ENCODE results near the gene WDR91. TPM values are rescaled to one million over a fixed set of nuclear protein-coding genes. Genes with fewer than 3 reads are reported as not detected.

Gene WDR91
- total and polyA plus RNA-seq, 2 donors (not counting 3 experiments of a cell fraction or from before 2014, with no cell fraction given): 6.7 to 7.0 TPM

DNA sequence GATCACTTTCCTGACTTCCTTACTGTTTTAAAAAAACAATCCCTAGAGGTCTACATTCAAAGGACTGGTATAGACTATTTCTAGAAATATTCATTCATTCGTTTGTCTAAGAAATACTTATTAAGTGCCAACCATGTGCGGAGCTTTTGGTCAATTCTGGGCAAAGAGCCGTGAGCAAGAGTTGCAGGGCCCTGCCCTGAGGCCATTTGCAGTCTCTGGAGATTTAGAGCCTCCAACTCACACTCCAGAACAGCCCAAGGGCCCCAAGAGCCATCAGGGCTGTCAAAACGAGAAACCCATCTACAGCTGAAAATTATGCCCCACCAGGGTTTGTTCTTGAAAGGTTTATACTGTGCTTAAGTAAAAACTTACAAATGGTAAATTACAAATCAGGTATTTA lies 16.2 kb downstream of the WDR91 start:
- no peaks in the 10 kb centered on the region for H3K9me3 ChIP-seq (replicated peaks; ENCODE audit: control insufficient read depth, insufficient read depth, low read length)
- peaks cover 2 to 4% of the 10 kb centered on the region in 2 experiments for H3K36me3 ChIP-seq (ENCODE audit: control insufficient read depth in 2 of 2, extremely low read depth in 1 of 2, insufficient read depth in 2 of 2, low read length in 2 of 2)
- no peak overlapping the region for H3K9ac ChIP-seq (replicated peaks; ENCODE audit: extremely low read depth, insufficient read depth, low read length)
- H3K4me1 ChIP-seq (ENCODE audit: control insufficient read depth, extremely low read depth, insufficient read depth, low read length): no peaks in the 10 kb centered on the region
- ChIA-PET POLR2A (no interaction called here), CTCF (no interaction called here)
- intact Hi-C loops (cut with micrococcal nuclease) (no loop called here), dilution Hi-C loops (cut with MboI; ENCODE audit: extremely low pct_ligation_motif_present, low sequenced_read_pairs) (no loop called here)
- TF ChIP-seq, protein P1, sequence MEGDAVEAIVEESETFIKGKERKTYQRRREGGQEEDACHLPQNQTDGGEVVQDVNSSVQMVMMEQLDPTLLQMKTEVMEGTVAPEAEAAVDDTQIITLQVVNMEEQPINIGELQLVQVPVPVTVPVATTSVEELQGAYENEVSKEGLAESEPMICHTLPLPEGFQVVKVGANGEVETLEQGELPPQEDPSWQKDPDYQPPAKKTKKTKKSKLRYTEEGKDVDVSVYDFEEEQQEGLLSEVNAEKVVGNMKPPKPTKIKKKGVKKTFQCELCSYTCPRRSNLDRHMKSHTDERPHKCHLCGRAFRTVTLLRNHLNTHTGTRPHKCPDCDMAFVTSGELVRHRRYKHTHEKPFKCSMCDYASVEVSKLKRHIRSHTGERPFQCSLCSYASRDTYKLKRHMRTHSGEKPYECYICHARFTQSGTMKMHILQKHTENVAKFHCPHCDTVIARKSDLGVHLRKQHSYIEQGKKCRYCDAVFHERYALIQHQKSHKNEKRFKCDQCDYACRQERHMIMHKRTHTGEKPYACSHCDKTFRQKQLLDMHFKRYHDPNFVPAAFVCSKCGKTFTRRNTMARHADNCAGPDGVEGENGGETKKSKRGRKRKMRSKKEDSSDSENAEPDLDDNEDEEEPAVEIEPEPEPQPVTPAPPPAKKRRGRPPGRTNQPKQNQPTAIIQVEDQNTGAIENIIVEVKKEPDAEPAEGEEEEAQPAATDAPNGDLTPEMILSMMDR (IDR thresholded peaks at IDR 0.05; ENCODE audit: extremely low read depth in 1 of 2, insufficient read depth in 1 of 2, low read depth in 1 of 2, low read length in 2 of 2): no peak
- TF ChIP-seq POLR2A (IDR thresholded peaks at IDR 0.05; ENCODE audit: low read depth, low read length) (no peak), MYC (IDR thresholded peaks at IDR 0.05; ENCODE audit: low read depth, low read length) (no peak), EZH2 (IDR thresholded peaks at IDR 0.05; ENCODE audit: borderline replicate concordance, low read depth, low read length, severe bottlenecking) (no peak), GATA2 (IDR thresholded peaks at IDR 0.05; ENCODE audit: insufficient read depth, insufficient read length, low read depth, low read length) (no peak)
- H3K27me3 ChIP-seq (ENCODE audit: control insufficient read depth in 2 of 2, insufficient read depth in 2 of 2, low read length in 2 of 2): no peaks in the 10 kb centered on the region
- H3K4me3 ChIP-seq (replicated peaks in 1 of 3; ENCODE audit: insufficient read depth in 1 of 3, low read depth in 1 of 3, low read length in 3 of 3): no peak overlapping the region
- FAIRE-seq (no peak), DNase-seq (ENCODE audit: low read depth, low spot score) (no peak)
- H3K79me2 ChIP-seq (ENCODE audit: control insufficient read depth, insufficient read depth, low read length): no peaks in the 10 kb centered on the region
- H3K9me1 ChIP-seq (replicated peaks; ENCODE audit: control insufficient read depth, extremely low read depth, insufficient read depth, low read length): no peaks in the 10 kb centered on the region
- H4K20me1 ChIP-seq (replicated peaks; ENCODE audit: control insufficient read depth, extremely low read depth, insufficient read depth, low read length): no peaks in the 10 kb centered on the region
- H3K27ac ChIP-seq (ENCODE audit: insufficient read depth, low read depth, low read length): no peak overlapping the region
- no peak overlapping the region for H3K4me2 ChIP-seq (ENCODE audit: insufficient read depth, low read length)
- BruUV-seq (replicated peaks): no TSS peak
- H2AFZ ChIP-seq (ENCODE audit: low read depth, low read length): no peak overlapping the region

DNA sequence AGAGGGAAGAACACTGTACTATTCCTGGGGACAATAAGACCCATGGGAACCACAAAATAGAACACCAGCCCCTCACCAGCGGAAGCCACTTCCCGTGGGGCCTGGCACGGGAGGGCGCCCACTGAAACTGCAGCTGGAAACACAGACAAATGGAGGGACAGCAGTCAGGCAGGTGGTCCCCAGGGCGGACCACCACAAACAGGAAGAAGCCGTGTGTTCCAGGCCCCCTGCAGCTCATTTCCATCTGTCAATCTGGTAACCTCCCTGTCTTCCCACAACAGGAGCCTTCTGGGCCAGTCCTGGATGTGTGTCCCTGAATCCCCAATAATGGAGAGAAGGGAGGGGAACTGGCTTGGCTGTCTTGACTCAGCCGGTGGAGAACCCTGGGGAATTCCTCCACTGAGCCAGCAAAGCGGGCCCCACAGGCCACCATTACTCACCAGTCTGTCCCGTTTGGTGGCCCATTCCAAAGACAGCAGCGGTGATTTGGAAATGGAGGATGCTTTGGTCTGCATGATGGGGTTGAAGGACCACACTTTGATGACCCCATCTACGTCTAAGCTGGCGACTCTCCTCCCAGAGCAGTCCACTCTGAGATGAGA lies 16.7 kb downstream of the WDR91 start:
- no peaks in the 10 kb centered on the region for H3K4me1 ChIP-seq (ENCODE audit: control insufficient read depth, extremely low read depth, insufficient read depth, low read length)
- DNase-seq (ENCODE audit: low read depth, low spot score): no peak
- H3K9me3 ChIP-seq (replicated peaks; ENCODE audit: control insufficient read depth, insufficient read depth, low read length): no peaks in the 10 kb centered on the region
- ChIA-PET CTCF (no interaction called here), POLR2A (no interaction called here)
- intact Hi-C loops (cut with micrococcal nuclease) (no loop called here), dilution Hi-C loops (cut with MboI; ENCODE audit: extremely low pct_ligation_motif_present, low sequenced_read_pairs) (no loop called here)
- H3K9ac ChIP-seq (replicated peaks; ENCODE audit: extremely low read depth, insufficient read depth, low read length): no peak overlapping the region
- TF ChIP-seq FOS (IDR thresholded peaks at IDR 0.05; ENCODE audit: borderline replicate concordance, insufficient read depth, low read length): no peak
- TF ChIP-seq EZH2 (IDR thresholded peaks at IDR 0.05; ENCODE audit: borderline replicate concordance, low read depth, low read length, severe bottlenecking): no peak
- TF ChIP-seq POLR2AphosphoS5 (IDR thresholded peaks at IDR 0.05; ENCODE audit: insufficient read depth, low read depth, low read length): no peak
- no peak for TF ChIP-seq POLR2A (IDR thresholded peaks at IDR 0.05; ENCODE audit: low read depth, low read length)
- no peak for TF ChIP-seq JUN (IDR thresholded peaks at IDR 0.05; ENCODE audit: borderline replicate concordance, insufficient read depth, insufficient read length, low read depth)
- TF ChIP-seq, protein P2, sequence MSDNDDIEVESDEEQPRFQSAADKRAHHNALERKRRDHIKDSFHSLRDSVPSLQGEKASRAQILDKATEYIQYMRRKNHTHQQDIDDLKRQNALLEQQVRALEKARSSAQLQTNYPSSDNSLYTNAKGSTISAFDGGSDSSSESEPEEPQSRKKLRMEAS (IDR thresholded peaks at IDR 0.05; ENCODE audit: insufficient read depth, insufficient read length): no peak
- TF ChIP-seq, protein P1 (IDR thresholded peaks at IDR 0.05; ENCODE audit: extremely low read depth in 1 of 2, insufficient read depth in 1 of 2, low read depth in 1 of 2, low read length in 2 of 2): no peak
- no peak for TF ChIP-seq MYC (IDR thresholded peaks at IDR 0.05; ENCODE audit: low read depth, low read length)
- TF ChIP-seq GATA2 (IDR thresholded peaks at IDR 0.05; ENCODE audit: insufficient read depth, insufficient read length, low read depth, low read length): no peak
- H3K4me3 ChIP-seq (replicated peaks in 1 of 3; ENCODE audit: insufficient read depth in 1 of 3, low read depth in 1 of 3, low read length in 3 of 3): no peak overlapping the region
- H3K36me3 ChIP-seq (ENCODE audit: control insufficient read depth in 2 of 2, extremely low read depth in 1 of 2, insufficient read depth in 2 of 2, low read length in 2 of 2): peaks cover 2 to 4% of the 10 kb centered on the region in 2 experiments
- H4K20me1 ChIP-seq (replicated peaks; ENCODE audit: control insufficient read depth, extremely low read depth, insufficient read depth, low read length): no peaks in the 10 kb centered on the region
- H3K79me2 ChIP-seq (ENCODE audit: control insufficient read depth, insufficient read depth, low read length): no peaks in the 10 kb centered on the region
- no TSS peak for BruUV-seq (replicated peaks)
- no peaks in the 10 kb centered on the region for H3K27me3 ChIP-seq (ENCODE audit: control insufficient read depth in 2 of 2, insufficient read depth in 2 of 2, low read length in 2 of 2)
- no peak overlapping the region for H2AFZ ChIP-seq (ENCODE audit: low read depth, low read length)
- no peaks in the 10 kb centered on the region for H3K9me1 ChIP-seq (replicated peaks; ENCODE audit: control insufficient read depth, extremely low read depth, insufficient read depth, low read length)
- no peak overlapping the region for H3K27ac ChIP-seq (ENCODE audit: insufficient read depth, low read depth, low read length)
- no peak for FAIRE-seq
- no peak overlapping the region for H3K4me2 ChIP-seq (ENCODE audit: insufficient read depth, low read length)

All from endothelial cell of umbilical vein (primary cell).